Muscle layer of colon (tissue), 2 donors: ENCODE measurements around the gene SLC25A45.

Source experiments
- H3K27ac ChIP-seq: one replicate; pipeline ENCODE4 v1.7.0; 2013; ENCODE audit warnings: low read depth, mild to moderate bottlenecking, low read length, moderate library complexity
- H3K27me3 ChIP-seq, 2 donors: one replicate each; pipeline ENCODE4 v1.7.0; 2013; ENCODE audit warnings: low read length in 2 of 2, mild to moderate bottlenecking in 2 of 2; ENCODE audit not compliant: insufficient read depth in 2 of 2, control insufficient read depth in 1 of 2
- H3K36me3 ChIP-seq: one replicate; pipeline ENCODE4 v1.7.0; 2013; ENCODE audit warnings: mild to moderate bottlenecking, low read length; ENCODE audit not compliant: insufficient read depth
- H3K4me1 ChIP-seq: one replicate; pipeline ENCODE4 v1.7.0; 2013; ENCODE audit warnings: mild to moderate bottlenecking, low read length; ENCODE audit not compliant: insufficient read depth
- H3K4me3 ChIP-seq, 2 donors: one replicate each; pipeline ENCODE4 v1.7.0; 2013; ENCODE audit warnings: low read length in 2 of 2, low read depth in 1 of 2, mild to moderate bottlenecking in 1 of 2, moderate library complexity in 1 of 2
- H3K9ac ChIP-seq: one replicate; pipeline ENCODE4 v1.7.0; 2013; ENCODE audit warnings: low read length
- H3K9me3 ChIP-seq: one replicate; pipeline ENCODE4 v1.7.0; 2013; ENCODE audit warnings: mild to moderate bottlenecking, low read length
- donor health status: abdominal sarcoma.
- donor health status: Adenocarcinoma of cecum.

Gene SLC25A45, protein sequence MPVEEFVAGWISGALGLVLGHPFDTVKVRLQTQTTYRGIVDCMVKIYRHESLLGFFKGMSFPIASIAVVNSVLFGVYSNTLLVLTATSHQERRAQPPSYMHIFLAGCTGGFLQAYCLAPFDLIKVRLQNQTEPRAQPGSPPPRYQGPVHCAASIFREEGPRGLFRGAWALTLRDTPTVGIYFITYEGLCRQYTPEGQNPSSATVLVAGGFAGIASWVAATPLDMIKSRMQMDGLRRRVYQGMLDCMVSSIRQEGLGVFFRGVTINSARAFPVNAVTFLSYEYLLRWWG

GRCh38 chr11:65382033-65382803 lies at the start of gene SLC25A45:
Gene SLC25A45, minus strand, starts transcription at chr11:65382646. Its CDS starts 695 bp downstream, at chr11:65381951.
- Histone ChIP-seq H3K4me3 (peak within 1 kb of the TSS; percentile 58 to 63), H3K9ac (peak within 1 kb of the TSS; percentile 87), H3K36me3 (no peaks in the 10 kb centered on the region), H3K9me3 (no peaks in the 10 kb centered on the region), H3K27me3 (no peaks in the 10 kb centered on the region), H3K4me1 (peaks cover 45% of the 10 kb centered on the region), H3K27ac (peak within 1 kb of the TSS; percentile 98)

DNA sequence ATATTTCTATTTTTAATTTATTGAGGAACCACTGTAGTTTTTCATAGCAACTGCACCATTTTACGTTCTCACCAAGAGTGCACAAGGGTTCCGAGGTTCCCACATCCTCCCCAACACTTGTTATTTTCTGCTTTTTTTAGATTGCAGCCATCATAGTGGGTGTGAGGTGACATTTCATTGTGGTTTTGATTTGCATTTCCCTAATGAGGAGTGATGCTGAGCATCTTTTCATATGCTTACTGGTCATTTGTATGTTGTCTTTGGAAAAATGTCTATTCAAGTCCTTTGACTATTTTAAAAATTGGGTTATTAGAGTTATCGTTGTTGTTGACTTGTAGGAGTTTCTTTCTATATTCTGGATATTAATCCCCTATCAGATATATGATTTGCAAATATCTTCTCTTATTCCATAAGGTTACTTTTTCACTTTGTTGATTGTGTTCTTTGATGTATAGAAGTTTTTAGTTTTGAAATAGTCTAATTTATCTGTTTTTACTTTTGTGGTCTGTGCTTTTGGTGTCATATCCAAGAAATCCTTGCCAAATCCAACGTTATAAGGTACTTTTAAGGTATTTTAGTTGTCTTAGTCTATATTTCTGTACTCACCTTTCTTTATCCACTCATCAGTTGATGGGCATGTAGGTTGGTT lies 49.1 kb upstream of the SLC25A45 start:
- no peak overlapping the region for H3K4me3 ChIP-seq
- peak overlapping the region; percentile 61 for H3K27ac ChIP-seq
- H3K9me3 ChIP-seq, result no peaks in the 10 kb centered on the region
- H3K36me3 ChIP-seq, result peaks cover 62% of the 10 kb centered on the region
- H3K9ac ChIP-seq, result peak overlapping the region; percentile 12
- peaks cover 95% of the 10 kb centered on the region for H3K4me1 ChIP-seq
- H3K27me3 ChIP-seq, result no peaks in the 10 kb centered on the region

- Histone ChIP-seq H3K4me3 (peak overlapping the region; percentile 25 to 95), H3K9me3 (no peaks in the 10 kb centered on the region), H3K27ac (peak overlapping the region; percentile 81), H3K9ac (peak overlapping the region; percentile 18), H3K36me3 (peaks cover 62% of the 10 kb centered on the region), H3K4me1 (peaks cover 88% of the 10 kb centered on the region), H3K27me3 (no peaks in the 10 kb centered on the region)
Observed at GRCh38 chr11:65430406-65431217, 48.2 kb upstream of the SLC25A45 start.

GRCh38 chr11:65429724-65430405 lies 47.4 kb upstream of the SLC25A45 start:
- Histone ChIP-seq H3K27ac (peak overlapping the region; percentile 81), H3K4me1 (peaks cover 81% of the 10 kb centered on the region), H3K27me3 (no peaks in the 10 kb centered on the region), H3K4me3 (peak overlapping the region; percentile 25 to 95), H3K9ac (peak overlapping the region; percentile 18), H3K9me3 (no peaks in the 10 kb centered on the region), H3K36me3 (peaks cover 62% of the 10 kb centered on the region)

- Histone ChIP-seq H3K9ac (peak overlapping the region; percentile 100), H3K27me3 (no peaks in the 10 kb centered on the region), H3K36me3 (peaks cover 60% of the 10 kb centered on the region), H3K9me3 (no peaks in the 10 kb centered on the region), H3K4me3 (peak overlapping the region; percentile 25 to 95), H3K27ac (peak overlapping the region; percentile 100), H3K4me1 (peaks cover 74% of the 10 kb centered on the region)
Observed at GRCh38 chr11:65429068-65429681, 46.7 kb upstream of the SLC25A45 start.

GRCh38 chr11:65428578-65429067 lies 46.2 kb upstream of the SLC25A45 start:
- peak overlapping the region; percentile 100 for H3K27ac ChIP-seq
- H3K9me3 ChIP-seq, result no peaks in the 10 kb centered on the region
- no peaks in the 10 kb centered on the region for H3K27me3 ChIP-seq
- H3K4me1 ChIP-seq, result peaks cover 70% of the 10 kb centered on the region
- peaks cover 57% of the 10 kb centered on the region for H3K36me3 ChIP-seq
- H3K9ac ChIP-seq, result peak overlapping the region; percentile 100
- H3K4me3 ChIP-seq, result peak overlapping the region; percentile 10 to 95

DNA sequence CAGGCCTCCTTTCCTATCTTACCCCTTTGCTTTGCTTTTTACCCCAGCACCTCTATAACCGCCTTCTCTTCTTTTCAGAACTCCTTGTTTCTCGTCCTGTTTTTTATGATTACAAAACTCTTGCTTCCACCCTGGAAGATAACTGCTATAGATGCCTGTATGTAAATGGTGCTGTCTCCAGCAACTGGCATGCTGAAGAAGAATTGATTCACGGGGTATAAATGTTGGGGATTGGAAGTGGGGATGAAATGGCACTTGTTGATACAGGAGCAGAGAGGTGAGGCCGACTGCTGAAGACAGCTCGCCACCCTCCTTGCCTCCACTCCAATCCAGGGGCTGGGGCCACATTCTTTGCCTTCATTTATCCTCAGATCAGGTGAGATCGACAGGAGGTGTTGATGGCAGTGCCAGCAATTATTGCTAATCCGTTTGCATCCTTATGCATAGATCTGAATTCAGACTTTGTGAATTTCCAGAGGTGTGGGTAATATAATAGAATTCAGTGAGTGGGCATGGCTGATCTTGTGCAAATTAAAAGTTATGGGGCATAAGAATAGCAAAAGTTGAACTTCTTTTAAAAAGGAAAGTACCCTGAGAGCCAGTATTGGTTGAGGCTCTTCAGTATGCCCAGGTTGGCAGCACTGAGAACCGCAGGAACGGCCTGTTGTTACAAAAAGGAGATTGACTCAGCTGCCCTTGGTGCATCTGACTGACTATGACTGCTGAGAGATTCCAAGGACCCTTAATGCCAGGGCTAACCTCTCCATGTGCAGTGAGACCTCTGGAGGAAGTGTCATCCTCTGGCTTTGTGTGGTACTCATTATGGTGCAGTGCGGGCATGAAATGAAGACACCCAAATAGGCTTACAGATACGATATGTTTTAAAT lies 45.5 kb upstream of the SLC25A45 start:
- peak overlapping the region; percentile 100 for H3K27ac ChIP-seq
- peaks cover 52% of the 10 kb centered on the region for H3K36me3 ChIP-seq
- H3K9ac ChIP-seq, result peak overlapping the region; percentile 100
- peaks cover 65% of the 10 kb centered on the region for H3K4me1 ChIP-seq
- no peaks in the 10 kb centered on the region for H3K27me3 ChIP-seq
- no peaks in the 10 kb centered on the region for H3K9me3 ChIP-seq
- peak overlapping the region; percentile 8 to 95 for H3K4me3 ChIP-seq

DNA sequence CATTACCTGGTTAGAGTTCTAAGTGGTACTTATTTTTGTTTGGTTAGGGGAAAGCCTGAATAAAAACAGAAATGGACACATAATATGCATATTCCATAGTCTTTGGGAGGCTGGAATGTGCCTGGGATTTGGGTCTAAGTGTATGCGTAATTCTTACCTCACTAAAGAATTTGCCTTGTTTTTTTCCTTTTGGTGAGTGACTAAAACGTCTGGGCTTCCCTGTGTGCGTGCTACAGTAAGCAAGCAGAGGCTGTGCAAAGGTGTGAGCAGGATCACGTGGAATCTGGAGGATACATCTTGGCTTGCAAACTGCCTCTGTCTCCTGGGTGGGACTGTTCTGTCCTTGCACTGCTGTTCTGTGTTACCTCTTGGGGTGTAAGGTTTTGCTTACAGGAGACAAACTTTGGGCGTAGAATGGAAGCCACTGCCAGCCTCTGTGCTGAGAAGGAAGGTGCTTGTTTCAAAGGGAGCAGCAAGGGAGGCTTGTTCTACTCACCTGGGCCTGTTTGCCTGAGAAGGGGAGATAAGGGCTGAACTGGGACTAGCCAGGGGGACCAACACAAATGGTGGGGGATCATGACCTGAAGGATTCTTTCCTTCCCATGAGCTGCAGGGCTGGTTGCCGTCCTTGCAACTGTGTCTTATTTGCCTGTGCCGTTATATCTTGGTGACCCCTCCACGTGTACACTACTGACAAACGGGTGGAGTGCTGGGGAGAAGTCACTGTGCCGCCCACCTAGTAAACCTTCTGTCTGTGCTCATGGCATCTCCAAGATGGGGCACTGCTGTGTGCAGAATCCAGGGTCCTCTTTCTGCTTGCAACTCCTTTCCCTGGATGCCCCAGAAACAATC lies 44.6 kb upstream of the SLC25A45 start:
- Histone ChIP-seq H3K36me3 (peaks cover 47% of the 10 kb centered on the region), H3K9ac (peak overlapping the region; percentile 100), H3K27me3 (no peaks in the 10 kb centered on the region), H3K9me3 (no peaks in the 10 kb centered on the region), H3K4me1 (peaks cover 56% of the 10 kb centered on the region), H3K4me3 (peak overlapping the region; percentile 31 to 95), H3K27ac (peak overlapping the region; percentile 100)
